BLaER1 (cell line): ENCODE measurements around the gene CAPNS1.
"Not testable (repeated sequence)": the region's sequence is repeated elsewhere in the genome, so short reads cannot be mapped to it uniquely, and the experiment has no call there.

Experiments
- H3K27ac ChIP-seq: shearing (Covaris generic); formaldehyde crosslinking; 2 replicates; pipeline ENCODE4 v1.8.1; 2022
- H3K27me3 ChIP-seq: shearing (Covaris generic); formaldehyde crosslinking; 2 replicates; pipeline ENCODE4 v1.8.1; 2022
- H3K36me3 ChIP-seq: shearing (Covaris generic); formaldehyde crosslinking; 2 replicates; pipeline ENCODE4 v1.8.1; 2022
- H3K4me1 ChIP-seq: shearing (Covaris generic); formaldehyde crosslinking; 2 replicates; pipeline ENCODE4 v1.8.1; 2022
- H3K4me2 ChIP-seq: shearing (Covaris generic); formaldehyde crosslinking; 2 replicates; pipeline ENCODE4 v1.8.1; 2022
- H3K4me3 ChIP-seq: shearing (Covaris generic); formaldehyde crosslinking; 2 replicates; pipeline ENCODE4 v1.8.1; 2022
- H3K9ac ChIP-seq: shearing (Covaris generic); formaldehyde crosslinking; 2 replicates; pipeline ENCODE4 v1.8.1; 2022
- H3K9me3 ChIP-seq: shearing (Covaris generic); formaldehyde crosslinking; 2 replicates; pipeline ENCODE4 v1.8.1; 2022
- H4K20me1 ChIP-seq: shearing (Covaris generic); formaldehyde crosslinking; 2 replicates; pipeline ENCODE4 v1.8.1; 2022
- Cebpa-rat ChIP-seq: shearing (Covaris generic); IDR thresholded peaks from 2 replicates; pipeline ENCODE4 v1.8.1; 2022

Gene CAPNS1

DNA sequence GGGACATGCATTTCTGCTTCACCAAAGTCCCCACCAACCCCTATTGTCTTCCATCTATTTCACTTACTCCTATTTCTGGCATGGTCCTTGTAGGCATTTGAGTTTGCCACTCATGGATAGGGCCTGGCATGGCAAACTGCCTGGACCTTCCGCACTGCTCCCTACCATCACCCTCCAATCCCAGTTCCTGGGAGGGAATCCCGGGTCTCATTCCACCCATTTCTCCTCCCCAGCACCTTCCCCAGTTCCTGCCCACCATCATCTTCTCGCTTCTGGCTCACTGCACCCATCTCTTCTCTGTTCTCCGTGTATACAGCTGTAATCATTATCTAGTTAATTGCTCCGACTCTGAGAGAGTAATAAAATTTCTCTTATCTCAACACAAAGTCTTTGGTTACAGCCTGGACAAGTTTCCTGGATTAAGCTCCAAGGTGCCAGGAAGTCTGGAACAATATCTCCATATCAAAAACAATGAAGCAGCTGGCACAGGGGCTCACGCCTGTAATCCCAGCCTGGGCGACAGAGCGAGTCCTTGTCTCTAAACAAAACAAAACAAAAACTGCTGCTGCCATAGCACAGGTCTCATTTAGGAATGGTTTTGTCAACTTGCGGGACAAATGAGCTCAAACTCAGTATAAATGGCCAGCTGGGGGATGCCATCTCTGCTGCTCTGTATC is 29.4 kb downstream of the CAPNS1 start:
- H3K4me1 ChIP-seq = peaks cover 9% of the 10 kb centered on the region
- peaks cover 21% of the 10 kb centered on the region for H3K36me3 ChIP-seq
- TF ChIP-seq Cebpa-rat = no peak
- no peak overlapping the region for H3K4me3 ChIP-seq
- H3K9me3 ChIP-seq = no peaks in the 10 kb centered on the region
- no peak overlapping the region for H3K9ac ChIP-seq
- no peak overlapping the region for H3K4me2 ChIP-seq
- H3K27me3 ChIP-seq = no peaks in the 10 kb centered on the region
- H4K20me1 ChIP-seq = no peaks in the 10 kb centered on the region
- no peak overlapping the region for H3K27ac ChIP-seq

DNA sequence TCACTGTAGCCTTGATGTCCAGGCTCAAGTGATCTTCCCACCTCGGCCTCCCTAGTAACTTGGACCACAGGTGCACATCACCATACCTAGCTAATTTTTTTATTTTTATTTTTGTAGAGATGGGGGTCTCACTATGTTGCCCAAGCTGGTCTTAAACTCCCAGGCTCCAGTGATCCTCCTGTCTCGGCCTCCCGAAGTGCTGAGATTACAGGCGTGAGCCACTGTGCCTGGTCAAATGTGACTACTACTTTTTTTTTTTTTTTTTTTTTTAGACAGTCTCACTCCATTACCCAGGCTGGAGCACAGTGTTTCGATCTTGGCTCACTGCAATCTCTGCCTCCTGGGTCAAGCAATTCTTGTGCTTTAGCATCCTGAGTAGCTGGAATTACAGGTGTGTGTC is 33.0 kb downstream of the CAPNS1 start:
- H3K4me1 ChIP-seq = peaks cover 9% of the 10 kb centered on the region
- no peaks in the 10 kb centered on the region for H3K36me3 ChIP-seq
- no peak overlapping the region for H3K27ac ChIP-seq
- no peak overlapping the region for H3K9ac ChIP-seq
- no peak overlapping the region for H3K4me2 ChIP-seq
- no peak for TF ChIP-seq Cebpa-rat
- no peak overlapping the region for H3K4me3 ChIP-seq
- H4K20me1 ChIP-seq = no peaks in the 10 kb centered on the region
- H3K9me3 ChIP-seq = no peaks in the 10 kb centered on the region
- no peaks in the 10 kb centered on the region for H3K27me3 ChIP-seq

DNA sequence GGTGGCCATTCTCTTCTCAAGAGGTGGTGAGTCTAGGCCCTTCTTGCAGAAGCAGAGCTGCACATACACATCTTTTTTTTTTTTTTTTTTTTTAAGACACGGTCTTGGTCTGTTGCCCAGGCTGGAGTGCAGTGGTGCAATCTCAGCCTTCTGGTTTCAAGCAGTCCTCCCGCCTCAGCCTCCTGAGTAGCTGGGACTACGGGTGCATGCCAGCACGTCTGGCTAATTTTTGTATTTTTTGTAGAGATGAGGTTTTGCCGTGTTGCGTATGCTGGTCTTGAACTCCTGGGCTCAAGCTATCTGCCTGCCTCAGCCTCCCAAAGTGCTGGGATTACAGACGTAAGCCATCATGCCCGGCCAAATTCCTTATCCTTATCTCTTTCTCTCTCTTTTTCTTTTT is 34.0 kb downstream of the CAPNS1 start:
- H3K36me3 ChIP-seq, H4K20me1 ChIP-seq, H3K27me3 ChIP-seq, H3K9me3 ChIP-seq, H3K27ac ChIP-seq, H3K4me1 ChIP-seq, H3K4me3 ChIP-seq, H3K9ac ChIP-seq, H3K4me2 ChIP-seq: not testable (repeated sequence)

DNA sequence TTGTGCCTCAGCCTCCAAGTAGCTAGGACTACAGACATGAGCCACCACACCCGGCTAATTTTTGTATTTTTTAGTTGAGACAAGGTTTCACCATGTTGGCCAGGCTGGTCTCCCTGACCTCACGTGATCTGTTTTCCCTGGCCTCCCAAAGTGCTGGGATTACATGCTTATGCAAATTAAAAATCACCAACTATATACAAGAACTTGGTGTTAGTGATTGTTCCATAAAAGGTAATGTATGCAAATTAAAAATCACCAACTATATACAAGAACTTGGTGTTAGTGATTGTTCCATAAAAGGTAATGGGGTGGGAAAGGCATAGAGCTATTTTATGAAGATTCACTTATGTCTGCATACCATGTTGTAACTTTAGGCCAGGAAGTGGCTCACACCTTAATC is 39.2 kb downstream of the CAPNS1 start:
- H3K27ac ChIP-seq, H3K9ac ChIP-seq, H4K20me1 ChIP-seq, H3K9me3 ChIP-seq, H3K4me3 ChIP-seq, H3K4me2 ChIP-seq, H3K27me3 ChIP-seq, H3K4me1 ChIP-seq: not testable (repeated sequence)
- H3K36me3 ChIP-seq = peaks cover 13% of the 10 kb centered on the region

DNA sequence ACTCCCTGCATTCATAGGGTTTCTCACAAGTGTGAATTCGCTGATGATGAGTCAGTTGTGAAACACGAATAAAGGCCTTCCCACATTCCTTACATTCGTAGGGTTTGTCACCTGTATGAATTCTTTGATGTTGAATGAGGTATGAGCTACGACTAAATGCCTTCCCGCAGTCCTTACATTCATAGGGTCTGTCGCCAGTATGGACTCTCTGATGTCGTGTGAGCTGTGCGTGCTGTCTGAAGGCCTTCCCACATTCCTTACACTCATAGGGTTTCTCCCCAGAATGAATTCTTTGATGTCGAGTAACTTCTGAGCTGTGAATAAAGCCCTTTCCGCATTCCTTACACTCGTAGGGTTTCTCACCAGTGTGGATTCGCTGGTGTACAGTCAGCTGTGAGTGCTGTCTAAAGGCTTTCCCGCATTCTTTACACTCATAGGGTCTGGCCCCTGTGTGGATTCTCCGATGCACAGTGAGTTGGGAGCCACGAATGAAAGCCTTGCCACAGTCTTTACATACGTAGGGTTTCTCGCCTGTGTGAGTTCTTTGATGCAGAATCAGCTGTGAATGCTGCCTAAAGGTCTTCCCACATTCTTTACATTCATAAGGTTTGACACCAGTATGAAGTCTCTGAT is 42.9 kb downstream of the CAPNS1 start:
- Histone ChIP-seq H3K9ac (no peak overlapping the region), H3K36me3 (peaks cover 13% of the 10 kb centered on the region), H3K27ac (no peak overlapping the region), H3K4me1 (no peaks in the 10 kb centered on the region), H3K4me2 (no peak overlapping the region), H3K4me3 (no peak overlapping the region), H3K27me3 (no peaks in the 10 kb centered on the region), H4K20me1 (no peaks in the 10 kb centered on the region), H3K9me3 (no peaks in the 10 kb centered on the region)
- no peak for TF ChIP-seq Cebpa-rat

DNA sequence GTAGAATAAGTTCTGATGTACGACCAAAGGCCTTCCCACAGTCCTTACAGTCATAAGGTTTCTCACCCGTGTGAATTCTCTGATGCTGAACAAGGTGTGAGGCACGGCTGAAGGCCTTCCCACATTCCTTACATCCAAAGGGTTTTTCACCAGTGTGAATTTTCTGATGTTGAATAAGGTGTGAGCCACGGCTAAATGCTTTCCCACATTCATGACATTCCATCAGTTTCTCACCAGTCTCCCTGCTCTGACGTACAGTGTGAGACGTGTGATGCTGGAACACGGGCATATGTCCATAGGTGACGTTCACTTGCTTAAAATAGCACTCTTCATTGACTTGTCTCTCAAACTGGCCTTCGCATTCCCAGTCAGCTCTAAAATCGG is 43.4 kb downstream of the CAPNS1 start:
- Histone ChIP-seq H3K36me3 (peaks cover 13% of the 10 kb centered on the region), H4K20me1 (no peaks in the 10 kb centered on the region), H3K27ac (no peak overlapping the region), H3K4me1 (no peaks in the 10 kb centered on the region), H3K9me3 (no peaks in the 10 kb centered on the region), H3K27me3 (no peaks in the 10 kb centered on the region), H3K9ac (no peak overlapping the region), H3K4me3 (no peak overlapping the region), H3K4me2 (no peak overlapping the region)
- TF ChIP-seq Cebpa-rat = no peak

DNA sequence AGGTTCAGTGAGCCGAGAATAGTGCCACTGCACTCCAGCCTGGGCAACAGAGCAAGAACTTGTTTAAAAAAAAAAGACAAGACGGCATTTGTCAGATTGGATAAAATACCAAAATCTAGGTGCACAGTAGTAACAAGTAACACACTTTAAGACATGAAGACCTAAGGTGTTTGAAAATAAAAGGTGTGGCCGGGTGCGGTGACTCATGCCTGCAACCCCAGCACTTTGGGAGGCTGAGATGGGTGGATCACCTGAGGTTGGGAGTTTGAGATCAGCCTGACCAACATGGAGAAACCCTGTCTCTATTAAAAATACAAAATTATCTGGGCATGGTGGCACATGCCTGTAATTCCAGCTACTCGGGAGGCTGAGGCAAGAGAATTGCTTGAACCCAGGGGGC is 46.9 kb downstream of the CAPNS1 start:
- not testable (repeated sequence) for H3K4me1 ChIP-seq, H4K20me1 ChIP-seq, H3K27me3 ChIP-seq, H3K9ac ChIP-seq, H3K9me3 ChIP-seq, H3K4me3 ChIP-seq, H3K27ac ChIP-seq, H3K4me2 ChIP-seq
- H3K36me3 ChIP-seq = peaks cover 13% of the 10 kb centered on the region

DNA sequence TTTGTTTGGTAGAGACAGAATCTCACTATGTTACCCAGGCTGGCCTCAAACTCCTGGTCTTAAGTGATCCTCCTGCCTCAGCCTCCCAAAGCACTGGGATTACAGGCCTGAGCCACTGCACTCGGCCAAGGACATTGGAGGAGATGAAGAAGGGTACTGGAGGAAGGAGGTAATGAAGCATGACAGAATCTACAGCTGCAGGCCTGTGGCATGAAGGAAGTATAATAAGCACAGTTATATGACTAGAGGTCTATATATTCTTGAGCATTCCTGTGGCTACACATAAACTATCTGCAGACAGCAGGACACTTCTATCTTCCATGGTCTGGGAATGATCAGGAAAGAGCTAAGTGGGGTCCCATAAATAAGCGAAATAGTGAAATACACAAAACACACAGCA is 56.4 kb downstream of the CAPNS1 start:
- 0 out of 2 replicates have a peak overlapping the region, but pooled peaks have one; percentile 30 for H3K27ac ChIP-seq
- H3K9me3 ChIP-seq = no peaks in the 10 kb centered on the region
- no peak overlapping the region for H3K9ac ChIP-seq
- no peak overlapping the region for H3K4me3 ChIP-seq
- peaks cover 10% of the 10 kb centered on the region for H3K4me1 ChIP-seq
- no peak for TF ChIP-seq Cebpa-rat
- peaks cover 17% of the 10 kb centered on the region for H3K36me3 ChIP-seq
- H3K27me3 ChIP-seq = no peaks in the 10 kb centered on the region
- H4K20me1 ChIP-seq = no peaks in the 10 kb centered on the region
- peak overlapping the region; percentile 37 for H3K4me2 ChIP-seq

DNA sequence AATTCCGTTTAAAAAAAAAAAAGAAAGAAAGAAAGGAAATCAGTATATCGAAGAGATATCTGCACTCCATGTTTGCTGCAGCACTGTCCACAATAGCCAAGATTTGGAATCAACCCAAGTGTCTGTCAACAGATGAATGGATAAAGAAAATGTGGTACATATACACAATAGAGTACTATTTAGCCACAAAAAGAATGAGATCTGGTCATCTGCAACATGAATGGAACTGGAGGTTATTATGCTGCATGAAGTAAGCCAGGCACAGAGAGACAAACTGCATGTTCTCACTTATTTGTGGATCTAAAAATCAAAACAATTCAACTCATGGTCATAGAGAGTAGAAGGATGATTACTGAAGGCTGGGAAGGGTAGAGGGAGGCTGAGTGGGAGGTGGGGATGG is 58.3 kb downstream of the CAPNS1 start:
- Histone ChIP-seq H3K27ac (no peak overlapping the region), H3K36me3 (peaks cover 17% of the 10 kb centered on the region), H3K9ac (no peak overlapping the region), H4K20me1 (no peaks in the 10 kb centered on the region), H3K27me3 (no peaks in the 10 kb centered on the region), H3K9me3 (no peaks in the 10 kb centered on the region), H3K4me1 (peaks cover 10% of the 10 kb centered on the region), H3K4me2 (no peak overlapping the region), H3K4me3 (no peak overlapping the region)
- no peak for TF ChIP-seq Cebpa-rat
